Central memory CD8-positive, alpha-beta T cell (primary cell): Measurements from ENCODE around the gene NKAIN2.

Source experiments
- ATAC-seq: fragments of 150-1000 bp; cut with Tn5 transposase; replicated peaks from 2 replicates; pipeline ENCODE4 v1.10.0; 2022; ENCODE audit warnings: mild to moderate bottlenecking, moderate FRiP score, moderate number of reproducible peaks; ENCODE audit not compliant: poor library complexity, severe bottlenecking; ENCODE audit errors: extremely low read depth
- DNase-seq, 2 donors: peaks; one replicate each; pipeline ENCODE4 v3.0.0; 2021; ENCODE audit warnings: low spot score in 2 of 2
- H3K27ac Mint-ChIP-seq: one replicate; pipeline ENCODE4 v1.8.0; 2022; ENCODE audit warnings: low read depth, mild to moderate bottlenecking, moderate library complexity, mixed read lengths
- H3K27me3 Mint-ChIP-seq: one replicate; pipeline ENCODE4 v1.8.0; 2022; ENCODE audit warnings: mixed read lengths
- H3K36me3 Mint-ChIP-seq: one replicate; pipeline ENCODE4 v1.8.0; 2022; ENCODE audit warnings: mild to moderate bottlenecking, moderate library complexity, mixed read lengths; ENCODE audit not compliant: insufficient read depth
- H3K4me1 Mint-ChIP-seq: one replicate; pipeline ENCODE4 v1.8.0; 2022; ENCODE audit warnings: mixed read lengths
- H3K4me3 Mint-ChIP-seq: one replicate; pipeline ENCODE4 v1.8.0; 2022; ENCODE audit warnings: mild to moderate bottlenecking, moderate library complexity, mixed read lengths
- H3K9me3 Mint-ChIP-seq: one replicate; pipeline ENCODE4 v1.8.0; 2022; ENCODE audit warnings: mixed read lengths

Gene NKAIN2

GRCh38 chr6:124190256-124190655 lies 386.6 kb downstream of the NKAIN2 start:
- ATAC-seq = no peak

GRCh38 chr6:124193132-124193531 lies 389.5 kb downstream of the NKAIN2 start:
- no peaks in the 10 kb centered on the region for H3K27me3 Mint-ChIP-seq
- no peak overlapping the region for H3K27ac Mint-ChIP-seq
- peaks cover 18% of the 10 kb centered on the region for H3K9me3 Mint-ChIP-seq
- no peak overlapping the region for H3K4me3 Mint-ChIP-seq
- H3K4me1 Mint-ChIP-seq = no peaks in the 10 kb centered on the region
- no peak for DNase-seq
- ATAC-seq = no peak
- H3K36me3 Mint-ChIP-seq = no peaks in the 10 kb centered on the region

More at GRCh38 chr6:124190256-124190655, 386.6 kb downstream of the NKAIN2 start:
- no peak overlapping the region for H3K27ac Mint-ChIP-seq
- H3K9me3 Mint-ChIP-seq = peaks cover 15% of the 10 kb centered on the region
- H3K27me3 Mint-ChIP-seq = no peaks in the 10 kb centered on the region
- no peaks in the 10 kb centered on the region for H3K4me1 Mint-ChIP-seq
- no peak for DNase-seq
- no peak overlapping the region for H3K4me3 Mint-ChIP-seq
- H3K36me3 Mint-ChIP-seq = no peaks in the 10 kb centered on the region

- H3K27ac Mint-ChIP-seq = no peak overlapping the region
- H3K4me3 Mint-ChIP-seq = no peak overlapping the region
- ATAC-seq (no peak), DNase-seq (no peak)
- no peaks in the 10 kb centered on the region for H3K36me3 Mint-ChIP-seq
- H3K4me1 Mint-ChIP-seq = no peaks in the 10 kb centered on the region
- H3K27me3 Mint-ChIP-seq = no peaks in the 10 kb centered on the region
- H3K9me3 Mint-ChIP-seq = peaks cover 26% of the 10 kb centered on the region
These were observed 393.5 kb downstream of the NKAIN2 start for GRCh38 chr6:124197148-124197547.

GRCh38 chr6:124199286-124199685 lies 395.6 kb downstream of the NKAIN2 start:
- no peak for ATAC-seq

GRCh38 chr6:124200661-124201060 lies 397.0 kb downstream of the NKAIN2 start:
- ATAC-seq (no peak), DNase-seq (no peak)
- H3K4me3 Mint-ChIP-seq = no peak overlapping the region
- no peak overlapping the region for H3K27ac Mint-ChIP-seq
- H3K36me3 Mint-ChIP-seq = no peaks in the 10 kb centered on the region
- H3K4me1 Mint-ChIP-seq = no peaks in the 10 kb centered on the region
- no peaks in the 10 kb centered on the region for H3K27me3 Mint-ChIP-seq
- peaks cover 25% of the 10 kb centered on the region for H3K9me3 Mint-ChIP-seq

More at GRCh38 chr6:124199286-124199685, 395.6 kb downstream of the NKAIN2 start:
- Mint-ChIP-seq H3K27ac (no peak overlapping the region), H3K4me3 (no peak overlapping the region), H3K9me3 (peaks cover 29% of the 10 kb centered on the region), H3K27me3 (no peaks in the 10 kb centered on the region), H3K36me3 (no peaks in the 10 kb centered on the region), H3K4me1 (no peaks in the 10 kb centered on the region)
- DNase-seq = no peak

GRCh38 chr6:124203101-124203811 lies 399.6 kb downstream of the NKAIN2 start:
- Mint-ChIP-seq H3K36me3 (no peaks in the 10 kb centered on the region), H3K4me1 (no peaks in the 10 kb centered on the region), H3K4me3 (no peak overlapping the region), H3K27me3 (no peaks in the 10 kb centered on the region), H3K9me3 (peaks cover 13% of the 10 kb centered on the region), H3K27ac (no peak overlapping the region)
- DNase-seq (no peak), ATAC-seq (no peak)

GRCh38 chr6:124203812-124204167 lies 400.1 kb downstream of the NKAIN2 start:
- no peak overlapping the region for H3K27ac Mint-ChIP-seq
- DNase-seq (no peak), ATAC-seq (no peak)
- no peak overlapping the region for H3K4me3 Mint-ChIP-seq
- no peaks in the 10 kb centered on the region for H3K27me3 Mint-ChIP-seq
- peaks cover 9% of the 10 kb centered on the region for H3K9me3 Mint-ChIP-seq
- no peaks in the 10 kb centered on the region for H3K4me1 Mint-ChIP-seq
- no peaks in the 10 kb centered on the region for H3K36me3 Mint-ChIP-seq

- no peaks in the 10 kb centered on the region for H3K4me1 Mint-ChIP-seq
- DNase-seq (no peak), ATAC-seq (no peak)
- peaks cover 13% of the 10 kb centered on the region for H3K9me3 Mint-ChIP-seq
- no peak overlapping the region for H3K27ac Mint-ChIP-seq
- H3K4me3 Mint-ChIP-seq = no peak overlapping the region
- H3K36me3 Mint-ChIP-seq = no peaks in the 10 kb centered on the region
- no peaks in the 10 kb centered on the region for H3K27me3 Mint-ChIP-seq
These were observed 402.3 kb downstream of the NKAIN2 start for GRCh38 chr6:124205921-124206320.

- Mint-ChIP-seq H3K4me1 (no peaks in the 10 kb centered on the region), H3K27me3 (no peaks in the 10 kb centered on the region), H3K4me3 (no peak overlapping the region), H3K27ac (no peak overlapping the region), H3K36me3 (peaks cover 2% of the 10 kb centered on the region), H3K9me3 (peaks cover 16% of the 10 kb centered on the region)
- DNase-seq (no peak), ATAC-seq (no peak)
These were observed 420.1 kb downstream of the NKAIN2 start for GRCh38 chr6:124223611-124224345.

GRCh38 chr6:124226396-124226795 lies 422.7 kb downstream of the NKAIN2 start:
- Mint-ChIP-seq H3K4me3 (no peak overlapping the region), H3K4me1 (no peaks in the 10 kb centered on the region), H3K27ac (no peak overlapping the region), H3K36me3 (peaks cover 2% of the 10 kb centered on the region), H3K27me3 (no peaks in the 10 kb centered on the region), H3K9me3 (peaks cover 22% of the 10 kb centered on the region)
- no peak for DNase-seq
- no peak for ATAC-seq

GRCh38 chr6:124233221-124233620 lies 429.6 kb downstream of the NKAIN2 start:
- ATAC-seq (no peak), DNase-seq (no peak)
- no peaks in the 10 kb centered on the region for H3K4me1 Mint-ChIP-seq
- H3K36me3 Mint-ChIP-seq = no peaks in the 10 kb centered on the region
- peaks cover 31% of the 10 kb centered on the region for H3K9me3 Mint-ChIP-seq
- no peaks in the 10 kb centered on the region for H3K27me3 Mint-ChIP-seq
- no peak overlapping the region for H3K4me3 Mint-ChIP-seq
- no peak overlapping the region for H3K27ac Mint-ChIP-seq

GRCh38 chr6:124234801-124235200 lies 431.1 kb downstream of the NKAIN2 start:
- no peak overlapping the region for H3K27ac Mint-ChIP-seq
- H3K36me3 Mint-ChIP-seq = no peaks in the 10 kb centered on the region
- H3K4me1 Mint-ChIP-seq = no peaks in the 10 kb centered on the region
- no peaks in the 10 kb centered on the region for H3K27me3 Mint-ChIP-seq
- DNase-seq = no peak
- no peak overlapping the region for H3K4me3 Mint-ChIP-seq
- no peak for ATAC-seq
- peaks cover 30% of the 10 kb centered on the region for H3K9me3 Mint-ChIP-seq

GRCh38 chr6:124237911-124238310 lies 434.2 kb downstream of the NKAIN2 start:
- Mint-ChIP-seq H3K27me3 (no peaks in the 10 kb centered on the region), H3K27ac (no peak overlapping the region), H3K9me3 (peaks cover 29% of the 10 kb centered on the region), H3K4me1 (no peaks in the 10 kb centered on the region), H3K36me3 (no peaks in the 10 kb centered on the region), H3K4me3 (no peak overlapping the region)
- DNase-seq (no peak), ATAC-seq (no peak)
